ENCODE results near the gene RFXANK. TPM values are rescaled to one million over a fixed set of nuclear protein-coding genes. Genes with fewer than 3 reads are reported as not detected.

Gene RFXANK
- total RNA-seq, 1 experiment from 2014 or later, result 81.8 TPM

DNA sequence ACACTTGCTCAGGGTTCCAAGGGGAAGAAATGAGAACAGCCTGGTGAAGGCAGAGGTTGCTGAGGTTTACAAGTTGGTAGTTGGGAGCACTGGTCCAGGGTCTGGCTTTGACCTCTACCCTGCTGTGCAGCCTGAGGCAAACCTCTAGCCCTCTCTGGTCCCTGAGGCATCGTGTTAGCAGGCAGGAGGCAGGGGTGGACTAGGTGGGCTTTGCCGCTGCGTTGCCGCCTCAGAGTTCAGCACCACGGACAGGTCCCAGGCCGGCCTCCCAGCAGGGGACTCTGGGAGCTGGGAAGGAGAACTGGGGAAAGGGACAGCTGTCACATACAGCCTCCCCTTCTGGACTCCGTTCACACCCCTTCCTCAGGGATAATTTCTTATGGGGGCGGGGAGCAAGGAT lies 22.8 kb downstream of the RFXANK start:
- Histone ChIP-seq H4K8ac (replicated peaks; ENCODE audit: insufficient read length, low read depth, low read length) (no peak overlapping the region), H3K14ac (ENCODE audit: insufficient read depth, low read length) (no peak overlapping the region), H3K23ac (ENCODE audit: insufficient read length, low read depth, low read length) (no peak overlapping the region), H3K23me2 (ENCODE audit: insufficient read length, low read depth, low read length, poor library complexity, severe bottlenecking) (peaks cover 11% of the 10 kb centered on the region), H3K9ac (ENCODE audit: extremely low read depth, insufficient read length, low read length) (no peak overlapping the region), H4K20me1 (ENCODE audit: control insufficient read depth, insufficient read depth, insufficient read length) (no peaks in the 10 kb centered on the region), H3K4me1 (ENCODE audit: insufficient read depth, low read length) (peaks cover 3% of the 10 kb centered on the region; the same call in 1 of the 2 replicates), H3K4me2 (ENCODE audit: insufficient read depth, insufficient read length, low read length) (no peak overlapping the region), H2AK5ac (ENCODE audit: insufficient read length, low read length) (no peak overlapping the region), H2BK15ac (ENCODE audit: low read depth, low read length) (no peak overlapping the region), H3K4ac (ENCODE audit: low read depth, low read length) (no peak overlapping the region), H3K18ac (ENCODE audit: insufficient read length, low read depth, low read length) (no peak overlapping the region), H2AFZ (ENCODE audit: low read length) (no peak overlapping the region), H2BK5ac (ENCODE audit: insufficient read length, low read length) (no peak overlapping the region), H4K5ac (ENCODE audit: insufficient read length, low read depth, low read length) (no peak overlapping the region), H2BK20ac (ENCODE audit: low read depth, low read length, poor library complexity, severe bottlenecking) (no peak overlapping the region), H3K79me1 (ENCODE audit: insufficient read depth, low read depth, low read length, poor library complexity, severe bottlenecking) (no peaks in the 10 kb centered on the region), H2BK120ac (ENCODE audit: low read depth, low read length, poor library complexity, severe bottlenecking) (no peak overlapping the region), H4K91ac (ENCODE audit: insufficient read length, low read depth, low read length) (no peak overlapping the region), H3K9me3 (ENCODE audit: control insufficient read depth, low read depth, low read length) (no peaks in the 10 kb centered on the region), H3K27ac (ENCODE audit: insufficient read length, low read depth, low read length) (no peak overlapping the region), H3K56ac (ENCODE audit: insufficient read length, low read depth, low read length) (no peak overlapping the region), H3K79me2 (ENCODE audit: insufficient read depth, low read length) (no peaks in the 10 kb centered on the region), H3T11ph (ENCODE audit: low read length) (no peak overlapping the region), H2BK12ac (ENCODE audit: insufficient read length, low read depth, low read length) (no peak overlapping the region), H3K27me3 (ENCODE audit: insufficient read depth, low read length) (peaks cover 30% of the 10 kb centered on the region)
- Mint-ChIP-seq H3K36me3 (ENCODE audit: insufficient read depth in 1 of 3, low read depth in 3 of 3) (no peaks in the 10 kb centered on the region), H3K4me3 (no peak overlapping the region), H3K9me3 (peaks cover 0 to 4% of the 10 kb centered on the region in 2 experiments; a peak in 2 of 5 replicates), H3K27ac (no peak overlapping the region), H3K27me3 (ENCODE audit: low read depth) (peaks cover 92% of the 10 kb centered on the region), H3K4me1 (peaks cover 6 to 27% of the 10 kb centered on the region in 2 experiments)
- peak; percentile 85 for DNase-seq
- WGBS (ENCODE audit: extremely low coverage, insufficient read length, low lambda C conversion rate), result no CpG with 5 or more reads among the region's 8 CpGs
- no peak for TF ChIP-seq CTCF (conservative IDR thresholded peaks at IDR 0.05)
